GM18502 (cell line): Measurements from ENCODE around the gene BAIAP2.

Source experiments
- ATAC-seq: cut with Tn5 transposase; IDR thresholded peaks from one replicate; pipeline ENCODE4 v1.9.1; 2021; ENCODE audit warnings: mild to moderate bottlenecking; ENCODE audit not compliant: unreplicated experiment, poor library complexity

The BAIAP2 gene

DNA sequence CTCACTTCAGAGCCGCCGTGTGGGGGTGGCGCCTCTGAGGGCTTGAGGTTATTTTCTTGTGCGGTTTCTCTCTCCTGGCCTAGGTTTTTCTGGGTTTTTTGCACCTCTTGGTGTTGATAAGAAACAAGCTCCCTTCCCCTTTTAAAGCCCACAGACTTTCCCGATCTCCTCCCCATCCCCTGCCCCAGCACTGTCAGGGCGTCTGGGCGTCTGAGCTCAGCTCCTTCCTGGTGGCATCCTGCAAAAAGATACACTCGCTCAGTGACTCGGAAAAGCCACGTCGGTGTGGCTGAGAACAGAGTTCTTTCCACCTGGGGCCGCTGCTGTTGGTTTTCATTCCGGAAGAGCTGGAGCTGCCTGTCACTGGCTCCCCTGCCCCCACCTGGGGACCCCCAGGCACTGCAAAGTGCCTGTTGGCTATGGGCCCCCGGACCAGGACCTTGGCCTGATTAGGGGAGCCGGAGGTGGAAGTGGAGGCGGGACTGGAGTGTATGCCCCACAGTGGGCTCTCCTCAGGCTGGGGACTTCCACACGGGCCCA is 14.5 kb downstream of the BAIAP2 start:
- ATAC-seq, result no peak

DNA sequence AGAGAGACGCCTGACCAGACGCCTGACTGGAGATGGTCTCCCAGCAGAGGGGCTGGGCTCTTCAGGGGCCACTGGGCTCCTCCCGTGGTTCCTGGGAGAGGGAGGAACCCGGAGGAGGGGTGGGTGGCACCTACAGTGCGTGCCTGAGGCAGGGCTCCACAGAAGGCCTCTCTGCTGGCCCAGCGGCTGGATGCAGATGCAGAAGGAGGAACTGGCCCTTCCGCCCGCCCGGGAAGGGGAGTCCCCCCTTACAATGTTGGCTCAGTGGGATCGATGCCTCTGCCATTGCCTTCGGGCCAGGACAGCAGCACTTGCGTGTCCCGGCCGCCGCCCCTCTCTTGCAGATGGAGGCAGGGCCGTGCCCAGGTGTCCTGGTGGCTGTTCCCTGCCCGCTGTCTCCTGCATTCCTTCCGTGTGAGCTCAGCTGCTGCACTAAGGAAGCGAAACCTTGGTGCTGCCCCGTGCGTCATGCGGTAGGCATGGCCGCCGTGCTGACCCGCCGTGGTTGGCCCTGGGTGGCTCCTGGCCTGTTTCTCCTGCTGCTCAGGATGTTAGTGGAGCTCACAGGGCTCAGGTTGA is 15.1 kb downstream of the BAIAP2 start:
- no peak for ATAC-seq

DNA sequence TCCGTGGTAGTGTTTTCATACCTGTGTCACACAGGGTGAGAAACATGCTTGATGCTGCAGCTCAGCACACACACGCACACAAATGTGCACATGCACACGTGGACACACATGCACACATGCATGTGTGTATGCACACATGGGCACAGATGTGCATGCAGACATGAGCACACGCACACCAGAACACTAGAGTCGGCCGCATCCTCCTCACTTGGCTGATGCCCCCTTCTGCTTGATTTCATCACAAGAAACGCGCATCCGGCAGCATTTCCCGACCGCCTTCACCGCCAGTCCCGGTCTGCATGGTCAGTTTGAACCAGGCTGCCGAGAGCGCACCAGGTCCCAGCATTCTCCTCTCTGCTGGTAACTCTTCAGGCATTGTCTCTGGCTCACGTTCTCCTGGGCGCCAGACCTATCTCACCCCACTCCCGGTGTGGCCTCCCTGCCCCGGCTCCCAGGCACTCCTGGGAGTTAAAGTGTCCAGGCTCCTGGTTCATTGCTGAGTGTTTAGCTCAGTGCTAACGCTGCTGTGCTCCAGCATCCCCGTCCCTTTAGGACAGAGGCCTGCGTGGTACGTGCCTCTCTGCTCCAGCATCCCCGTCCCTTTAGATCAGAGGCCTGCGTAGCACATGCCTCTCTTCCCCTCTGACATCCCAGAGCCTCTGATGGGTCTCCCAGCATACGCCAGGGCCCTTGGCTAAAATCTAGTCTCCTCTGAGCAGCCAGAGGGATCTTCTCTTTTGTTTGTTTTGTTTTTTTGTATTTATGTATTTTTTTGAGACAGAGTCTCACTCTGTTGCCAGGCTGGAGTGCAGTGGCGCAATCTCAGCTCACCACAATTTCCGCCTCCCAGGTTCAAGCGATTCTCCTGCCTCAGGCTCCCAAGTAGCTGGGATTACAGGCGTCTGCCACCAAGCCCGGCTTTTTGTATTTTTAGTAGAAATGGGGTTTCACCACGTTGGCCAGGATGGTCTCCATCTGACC is 16.0 kb downstream of the BAIAP2 start:
- ATAC-seq, result no peak

GRCh38 chr17:81052199-81052997 is 17.4 kb downstream of the BAIAP2 start:
- ATAC-seq, result no peak

GRCh38 chr17:81053041-81053970 is 18.4 kb downstream of the BAIAP2 start:
- ATAC-seq, result no peak

- ATAC-seq, result no peak
Observed at GRCh38 chr17:81054308-81054707, 19.4 kb downstream of the BAIAP2 start.

GRCh38 chr17:81054881-81055370 is 20.0 kb downstream of the BAIAP2 start:
- ATAC-seq, result no peak

DNA sequence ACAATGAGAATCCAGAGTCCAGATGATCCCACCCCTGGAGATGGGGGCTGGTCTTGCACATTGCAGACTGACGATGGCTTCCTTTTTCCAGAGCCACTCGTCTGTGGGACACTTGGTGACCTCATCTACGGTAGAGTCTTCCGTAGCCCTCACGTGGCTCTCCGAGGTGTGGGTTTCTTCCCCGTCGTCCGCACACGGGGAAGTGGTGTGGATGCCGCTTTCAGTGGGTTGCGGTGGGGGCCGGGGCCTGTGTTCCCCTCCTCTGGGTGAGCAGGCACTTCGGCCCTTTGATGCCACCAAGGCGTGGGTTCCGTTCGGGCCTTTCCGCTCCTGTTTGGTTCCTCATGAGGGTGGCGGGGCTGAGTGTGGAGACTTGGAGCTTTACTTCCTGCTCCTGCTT is 21.4 kb downstream of the BAIAP2 start:
- no peak for ATAC-seq

DNA sequence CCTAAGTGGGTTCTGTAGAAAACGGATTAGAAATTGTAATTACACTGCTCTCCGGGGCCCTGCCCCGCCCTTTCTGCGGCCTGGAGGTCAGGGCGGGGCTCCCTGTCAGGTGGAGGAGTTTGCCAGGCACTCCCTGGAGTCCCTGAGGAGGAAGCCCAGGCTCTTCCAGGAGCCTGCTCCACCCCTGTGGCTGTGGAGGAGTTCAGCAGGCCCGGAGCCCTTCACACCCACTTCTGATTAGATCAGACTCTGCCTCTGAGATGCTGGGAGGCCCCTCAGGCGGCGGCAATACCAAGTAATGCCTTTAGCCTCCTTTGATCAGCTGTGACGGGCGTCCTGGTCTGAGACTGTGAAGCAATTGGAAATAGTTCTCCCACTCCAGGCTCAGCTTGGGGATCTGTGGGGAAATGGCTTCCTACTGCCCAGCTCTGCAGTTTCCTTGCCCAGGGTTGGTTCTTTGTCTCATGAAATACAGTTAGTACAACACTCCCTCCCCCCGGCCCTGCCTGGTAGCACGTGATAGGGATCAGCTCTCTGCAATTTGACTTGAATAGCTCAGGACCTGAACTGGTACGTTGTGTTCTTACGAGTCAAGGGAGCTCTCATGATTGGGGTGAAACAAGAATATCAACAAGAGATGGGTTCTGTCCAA is 22.3 kb downstream of the BAIAP2 start:
- no peak for ATAC-seq

GRCh38 chr17:81057777-81058176 is 22.8 kb downstream of the BAIAP2 start:
- no peak for ATAC-seq

GRCh38 chr17:81058263-81058871 is 23.4 kb downstream of the BAIAP2 start:
- no peak for ATAC-seq

DNA sequence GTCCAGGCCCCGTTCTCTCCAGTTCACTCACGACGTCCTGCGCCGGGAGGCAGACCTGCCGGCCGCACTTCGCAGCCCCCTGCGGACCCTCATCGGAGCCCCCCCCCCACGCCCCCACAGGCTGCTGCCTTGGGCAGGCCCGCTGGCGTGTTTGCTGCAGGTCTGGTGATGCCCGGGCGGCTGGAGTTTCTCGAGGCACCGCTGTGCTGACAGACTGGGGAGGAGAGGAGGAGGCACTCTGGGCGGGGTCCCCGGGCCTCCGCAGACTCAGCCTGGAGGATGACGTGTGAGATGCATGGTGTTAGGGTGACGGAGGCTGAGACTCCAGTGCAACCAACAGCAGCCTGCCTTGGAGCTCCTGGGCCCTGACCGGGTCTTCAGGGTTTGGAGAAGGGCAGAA is 24.1 kb downstream of the BAIAP2 start:
- no peak for ATAC-seq

- no peak for ATAC-seq
Observed at GRCh38 chr17:81060416-81060815, 25.5 kb downstream of the BAIAP2 start.

- no peak for ATAC-seq
Observed at GRCh38 chr17:81061027-81061735, 26.2 kb downstream of the BAIAP2 start.

DNA sequence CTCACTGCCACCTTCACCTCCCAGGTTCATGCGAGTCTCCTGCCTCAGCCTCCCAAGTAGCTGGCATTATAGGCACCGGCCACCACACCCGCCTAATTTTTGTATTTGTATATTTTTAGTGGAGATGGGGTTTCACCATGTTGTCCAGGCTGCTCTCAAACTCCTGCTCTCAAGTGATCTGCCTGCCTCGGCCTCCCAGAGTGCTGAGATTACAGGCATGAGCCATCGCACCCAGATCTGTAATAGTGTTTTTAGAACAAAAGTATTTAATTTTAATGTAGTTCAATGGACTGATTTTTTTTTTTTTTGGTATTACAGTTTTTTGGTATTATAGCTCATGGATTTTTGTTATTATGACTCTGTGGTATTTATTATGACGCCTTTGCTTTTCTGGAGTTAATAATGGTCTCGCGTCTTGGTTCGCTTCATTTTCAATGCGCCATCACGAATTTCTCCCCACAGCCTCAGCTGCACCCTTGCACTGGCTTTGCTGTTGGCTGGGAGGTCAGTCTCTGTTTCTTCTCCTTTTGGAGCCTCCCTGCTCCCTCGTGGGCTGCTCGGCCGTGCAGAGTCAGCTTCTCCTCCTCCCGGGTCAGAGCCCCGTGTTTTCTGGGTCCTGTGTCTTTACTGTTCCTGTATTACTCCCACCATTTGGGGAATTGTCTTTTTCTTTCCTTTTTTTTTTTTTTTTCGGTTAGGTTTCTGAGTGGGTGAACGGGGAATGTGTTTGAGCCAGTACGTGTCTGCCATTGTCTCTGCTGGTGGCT is 27.2 kb downstream of the BAIAP2 start:
- ATAC-seq, result no peak

- no peak for ATAC-seq
Observed at GRCh38 chr17:81063106-81064093, 28.4 kb downstream of the BAIAP2 start.
